GM12874 (cell line): ENCODE results near the gene TARBP1.

Experiments used
- TF ChIP-seq, protein P1 (sequence below): IDR thresholded peaks from 2 replicates; pipeline ENCODE4 v1.5.1; 2011; ENCODE audit warnings: low read depth, mild to moderate bottlenecking, control low read depth, low read length, moderate library complexity; ENCODE audit not compliant: insufficient read depth

TARBP1 gene

DNA sequence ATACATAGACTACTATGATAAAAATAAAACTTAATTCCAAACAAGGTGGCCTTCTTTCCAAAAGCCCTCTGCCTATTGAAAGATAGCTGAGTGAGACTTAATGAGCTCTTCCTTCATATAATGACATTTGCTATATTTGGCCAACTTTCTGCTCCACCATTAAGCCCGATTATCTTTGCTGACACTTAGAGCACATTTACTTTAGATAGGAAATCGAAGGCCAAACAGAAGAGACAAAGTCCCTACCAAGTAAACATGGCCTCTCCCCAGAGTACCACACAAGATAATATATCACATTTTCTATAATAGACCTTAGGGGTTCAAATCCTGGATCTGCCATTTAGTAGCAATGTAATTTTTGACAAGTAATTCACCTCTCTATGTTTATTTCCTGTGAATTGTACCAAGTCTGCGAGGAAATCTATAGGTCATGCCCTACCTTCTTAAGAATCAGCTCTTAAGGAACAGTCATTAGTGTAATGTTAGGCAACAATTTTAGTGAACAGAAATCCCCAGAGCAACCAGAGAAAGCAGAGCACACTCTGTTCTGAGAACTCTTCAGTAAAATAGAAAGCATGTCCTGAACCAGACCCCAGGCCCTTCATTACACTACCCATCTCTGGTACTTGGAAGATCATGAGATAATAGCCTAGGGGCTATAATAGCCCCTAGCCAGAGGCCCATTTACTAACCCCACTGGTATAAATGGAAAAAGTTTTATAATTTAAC lies 123.0 kb downstream of the TARBP1 start:
- TF ChIP-seq, protein P1, sequence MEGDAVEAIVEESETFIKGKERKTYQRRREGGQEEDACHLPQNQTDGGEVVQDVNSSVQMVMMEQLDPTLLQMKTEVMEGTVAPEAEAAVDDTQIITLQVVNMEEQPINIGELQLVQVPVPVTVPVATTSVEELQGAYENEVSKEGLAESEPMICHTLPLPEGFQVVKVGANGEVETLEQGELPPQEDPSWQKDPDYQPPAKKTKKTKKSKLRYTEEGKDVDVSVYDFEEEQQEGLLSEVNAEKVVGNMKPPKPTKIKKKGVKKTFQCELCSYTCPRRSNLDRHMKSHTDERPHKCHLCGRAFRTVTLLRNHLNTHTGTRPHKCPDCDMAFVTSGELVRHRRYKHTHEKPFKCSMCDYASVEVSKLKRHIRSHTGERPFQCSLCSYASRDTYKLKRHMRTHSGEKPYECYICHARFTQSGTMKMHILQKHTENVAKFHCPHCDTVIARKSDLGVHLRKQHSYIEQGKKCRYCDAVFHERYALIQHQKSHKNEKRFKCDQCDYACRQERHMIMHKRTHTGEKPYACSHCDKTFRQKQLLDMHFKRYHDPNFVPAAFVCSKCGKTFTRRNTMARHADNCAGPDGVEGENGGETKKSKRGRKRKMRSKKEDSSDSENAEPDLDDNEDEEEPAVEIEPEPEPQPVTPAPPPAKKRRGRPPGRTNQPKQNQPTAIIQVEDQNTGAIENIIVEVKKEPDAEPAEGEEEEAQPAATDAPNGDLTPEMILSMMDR: no peak

DNA sequence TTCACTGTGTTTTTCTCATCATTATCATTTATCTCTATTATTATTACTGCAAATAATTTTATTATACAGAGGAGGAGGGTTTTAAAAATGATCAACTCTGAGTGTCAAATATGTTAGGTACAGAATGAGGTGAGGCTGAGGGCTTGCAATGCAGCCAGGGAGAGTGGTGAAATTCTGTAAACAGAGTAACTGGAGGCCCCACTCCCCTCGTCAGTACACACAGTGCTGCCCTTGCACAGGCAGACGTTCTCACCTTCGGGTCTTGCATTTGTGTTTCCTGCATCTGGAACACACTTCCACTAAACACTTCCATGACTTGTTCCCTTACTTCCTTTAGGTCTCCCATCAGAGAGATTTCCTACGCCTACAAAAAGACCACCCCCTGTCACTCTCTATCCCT lies 130.0 kb downstream of the TARBP1 start:
- TF ChIP-seq, protein P1: no peak

DNA sequence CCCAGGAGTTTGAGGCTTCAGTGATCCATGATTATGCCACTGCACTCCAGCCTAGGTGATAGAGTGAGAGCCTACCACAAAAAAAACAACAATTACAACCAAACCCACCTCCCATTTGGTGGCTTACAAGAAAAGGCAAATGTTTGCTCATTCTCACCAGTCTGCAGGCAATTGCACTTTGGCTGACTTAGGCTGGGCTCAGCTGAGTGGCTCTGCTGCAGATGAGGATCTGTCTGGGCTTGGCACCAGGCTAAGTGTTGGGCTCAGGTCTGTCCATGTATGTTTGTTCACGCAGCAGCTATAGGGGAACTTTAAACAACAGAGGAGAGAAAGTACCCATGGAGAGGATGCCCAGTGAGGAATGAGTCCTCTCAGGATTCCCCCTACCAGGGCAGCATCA lies 133.7 kb downstream of the TARBP1 start:
- TF ChIP-seq, protein P1: no peak

DNA sequence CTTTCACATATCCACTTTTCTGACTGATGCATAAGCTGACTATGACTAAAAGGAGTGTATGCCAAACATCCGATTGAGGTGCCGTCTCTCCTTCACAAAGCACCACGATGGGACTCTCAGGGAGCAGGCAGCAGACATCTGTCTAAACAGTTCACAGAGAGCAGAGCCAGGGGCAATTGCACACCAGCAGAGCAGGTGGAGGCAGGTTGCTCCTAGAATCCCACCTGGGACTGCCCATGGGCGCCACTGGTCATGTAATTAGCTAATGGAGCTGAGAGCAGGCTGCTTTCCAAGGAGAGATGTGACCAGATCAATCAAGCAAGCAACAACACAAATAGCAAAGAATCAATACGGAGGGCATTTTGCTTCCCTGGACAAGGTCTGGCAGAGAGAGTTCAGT lies 136.2 kb downstream of the TARBP1 start:
- TF ChIP-seq, protein P1: no peak
